ENCODE data around the gene PARD6G. TPM values are rescaled to one million over a fixed set of nuclear protein-coding genes. Genes with fewer than 3 reads are reported as not detected.

PARD6G gene
- total and polyA plus RNA-seq, 5 experiments from 2014 or later = 0.13 to 0.34 (median 0.21) TPM; not detected in 1

DNA sequence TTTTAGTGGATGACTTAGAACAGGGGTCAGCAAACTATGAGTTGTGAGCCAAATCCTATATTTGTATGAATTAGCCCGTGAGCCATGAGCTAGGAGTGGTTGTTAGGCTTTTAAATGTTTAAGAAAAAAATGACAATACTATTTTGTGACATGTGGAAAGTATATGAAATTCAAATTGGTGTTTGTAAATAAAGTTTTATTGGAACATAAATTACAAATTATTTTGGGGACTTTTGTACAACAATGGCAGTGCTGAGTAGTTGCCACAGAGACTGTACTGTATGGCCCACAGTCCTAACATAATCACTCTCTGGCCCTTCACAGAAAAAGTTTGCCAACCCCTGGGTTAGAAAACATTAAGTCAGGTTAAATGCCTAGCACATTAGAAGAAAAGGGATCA, 112.2 kb downstream of the PARD6G start:
- Mint-ChIP-seq H3K9me3 (no peaks in the 10 kb centered on the region), H3K4me3 (no peak overlapping the region), H3K4me1 (peaks cover 16 to 36% (median 24%) of the 10 kb centered on the region in 4 donors), H3K36me3 (peaks cover 14 to 84% (median 49%) of the 10 kb centered on the region in 3 donors), H3K27ac (peak overlapping the region in 1 of 10 donors; percentile 2), H3K27me3 (no peaks in the 10 kb centered on the region)
- ATAC-seq (no peak), DNase-seq (no peak)
- POLR2A ChIA-PET = no interaction called here

DNA sequence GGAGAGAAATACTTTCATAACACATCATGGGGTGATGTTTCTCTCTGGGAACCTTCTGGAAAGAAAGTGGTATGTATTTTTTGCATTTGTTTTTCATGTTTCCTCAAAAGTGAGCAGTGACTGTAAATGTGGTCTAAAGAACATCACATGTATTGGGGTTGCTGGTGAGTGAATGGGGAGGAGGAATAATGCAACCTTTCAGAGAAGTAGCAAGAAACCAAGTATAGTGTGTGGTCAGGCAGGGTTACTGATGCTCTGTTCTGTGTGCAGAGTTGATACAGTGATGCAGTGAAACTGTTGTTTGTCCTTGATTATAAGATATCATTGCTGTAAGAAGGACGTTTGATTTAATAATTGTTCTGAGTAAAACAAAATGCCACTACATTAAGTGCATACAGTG, 114.2 kb downstream of the PARD6G start:
- ATAC-seq (no peak), DNase-seq (no peak)
- Mint-ChIP-seq H3K9me3 (no peaks in the 10 kb centered on the region), H3K27ac (peak overlapping the region in 6 of 10 donors; percentile 22 to 76 (median 30)), H3K27me3 (no peaks in the 10 kb centered on the region), H3K36me3 (peaks cover 14 to 66% (median 44%) of the 10 kb centered on the region in 3 donors), H3K4me3 (no peak overlapping the region), H3K4me1 (peaks cover 22 to 48% (median 35%) of the 10 kb centered on the region in 4 donors)
- POLR2A ChIA-PET = no interaction called here

DNA sequence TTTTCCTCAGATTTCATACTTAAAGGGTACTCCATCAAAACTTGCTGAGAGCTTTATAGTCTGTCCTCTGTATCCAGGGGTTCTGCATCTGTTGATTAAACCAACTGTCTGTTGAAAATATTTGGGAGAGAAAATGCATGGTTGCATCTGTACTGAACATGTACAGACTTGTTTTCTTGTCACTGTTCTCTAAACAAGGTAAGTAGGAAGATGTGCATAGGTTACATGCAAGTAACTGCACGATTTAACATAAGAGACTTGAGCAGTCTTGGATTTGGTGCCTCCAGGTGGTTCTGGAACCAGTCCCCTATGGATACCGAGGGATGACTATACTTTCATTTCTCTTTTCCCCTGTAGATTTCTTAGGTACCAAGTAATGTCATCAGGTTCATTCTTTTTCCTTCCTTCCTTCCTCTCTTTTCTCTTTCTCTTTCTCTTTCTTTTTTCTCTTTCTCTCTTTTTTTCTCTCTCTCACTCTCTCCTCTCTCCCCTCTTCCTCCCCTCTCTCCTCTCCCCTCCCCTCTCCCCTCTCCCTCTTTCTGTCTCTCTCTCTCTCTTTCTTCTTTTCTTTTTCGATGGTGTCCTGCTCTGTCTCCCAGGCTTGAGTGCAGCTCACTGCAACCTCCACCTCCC, 115.0 kb downstream of the PARD6G start:
- H3K36me3 Mint-ChIP-seq = peaks cover 14 to 58% (median 37%) of the 10 kb centered on the region in 3 donors
- DNase-seq = no peak
- no peak for ATAC-seq
- peaks cover 27 to 56% (median 44%) of the 10 kb centered on the region in 4 donors for H3K4me1 Mint-ChIP-seq
- POLR2A ChIA-PET = no interaction called here
- H3K27me3 Mint-ChIP-seq = no peaks in the 10 kb centered on the region
- H3K9me3 Mint-ChIP-seq = peaks cover 0 to 4% (median 0%) of the 10 kb centered on the region in 9 donors
- H3K27ac Mint-ChIP-seq = peak overlapping the region in 8 of 10 donors; percentile 4 to 79 (median 58)
- peak overlapping the region in 1 of 10 donors; percentile 19 for H3K4me3 Mint-ChIP-seq

GRCh38 chr18:80130555-80130954, 116.8 kb downstream of the PARD6G start:
- Mint-ChIP-seq H3K27me3 (no peaks in the 10 kb centered on the region), H3K4me3 (peak overlapping the region in 7 of 10 donors; percentile 18 to 72 (median 56)), H3K4me1 (peaks cover 32 to 73% (median 58%) of the 10 kb centered on the region in 4 donors), H3K36me3 (peaks cover 10 to 41% (median 27%) of the 10 kb centered on the region in 3 donors), H3K27ac (peak overlapping the region in 9 of 10 donors; percentile 84 to 95 (median 91)), H3K9me3 (peaks cover 0 to 6% (median 0%) of the 10 kb centered on the region in 9 donors)
- ATAC-seq (peak; percentile 65 to 72), DNase-seq (peak in 2 of 10 donors; percentile 36 to 48)
- POLR2A ChIA-PET = no interaction called here

GRCh38 chr18:80129672-80130367, 117.5 kb downstream of the PARD6G start:
- Mint-ChIP-seq H3K27ac (peak overlapping the region in 9 of 10 donors; percentile 11 to 95 (median 88)), H3K27me3 (no peaks in the 10 kb centered on the region), H3K9me3 (peaks cover 0 to 6% (median 0%) of the 10 kb centered on the region in 9 donors), H3K4me1 (peaks cover 32 to 73% (median 58%) of the 10 kb centered on the region in 4 donors), H3K4me3 (peak overlapping the region in 4 of 10 donors; percentile 8 to 40 (median 29)), H3K36me3 (peaks cover 9 to 33% (median 22%) of the 10 kb centered on the region in 3 donors)
- no peak for ATAC-seq
- DNase-seq = no peak
- POLR2A ChIA-PET = no interaction called here

DNA sequence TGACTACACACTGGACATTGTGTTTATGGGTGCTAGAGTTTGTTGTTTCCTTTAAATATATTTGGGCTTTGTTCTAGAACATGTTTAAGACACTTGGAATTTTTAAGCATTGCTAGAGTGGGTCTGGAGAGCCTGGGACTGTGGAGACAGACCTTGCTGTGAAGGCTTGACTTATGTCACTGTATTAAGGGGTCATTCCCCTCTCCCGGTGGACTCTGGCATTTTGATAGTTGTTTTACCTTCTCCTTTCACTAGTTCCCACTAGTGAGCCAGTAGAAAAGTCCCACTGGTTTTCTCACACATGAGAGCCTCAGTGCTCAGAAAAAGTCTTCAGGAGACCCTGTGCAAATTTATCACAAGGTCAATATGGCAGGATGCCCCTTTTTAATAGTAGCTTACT, 119.7 kb downstream of the PARD6G start:
- Mint-ChIP-seq H3K4me1 (peaks cover 29 to 65% (median 59%) of the 10 kb centered on the region in 4 donors), H3K27ac (peak overlapping the region in 6 of 10 donors; percentile 6 to 91 (median 48)), H3K4me3 (peak overlapping the region in 6 of 10 donors; percentile 0 to 75 (median 54)), H3K36me3 (peaks cover 4 to 22% (median 16%) of the 10 kb centered on the region in 3 donors), H3K9me3 (peaks cover 0 to 6% (median 0%) of the 10 kb centered on the region in 9 donors), H3K27me3 (no peaks in the 10 kb centered on the region)
- ATAC-seq (no peak), DNase-seq (no peak)
- POLR2A ChIA-PET = no interaction called here

- peaks cover 22 to 62% (median 54%) of the 10 kb centered on the region in 4 donors for H3K4me1 Mint-ChIP-seq
- H3K27me3 Mint-ChIP-seq = no peaks in the 10 kb centered on the region
- peaks cover 0 to 23% (median 16%) of the 10 kb centered on the region in 3 donors for H3K36me3 Mint-ChIP-seq
- DNase-seq = peak in 7 of 10 donors; percentile 42 to 74 (median 53)
- ATAC-seq = peak; percentile 80 to 91
- H3K27ac Mint-ChIP-seq = peak overlapping the region; percentile 52 to 96 (median 90)
- POLR2A ChIA-PET = no interaction called here
- peaks cover 0 to 6% (median 0%) of the 10 kb centered on the region in 9 donors for H3K9me3 Mint-ChIP-seq
- peak overlapping the region; percentile 53 to 83 (median 68) for H3K4me3 Mint-ChIP-seq
These were observed 120.5 kb downstream of the PARD6G start for GRCh38 chr18:80126797-80127196.

DNA sequence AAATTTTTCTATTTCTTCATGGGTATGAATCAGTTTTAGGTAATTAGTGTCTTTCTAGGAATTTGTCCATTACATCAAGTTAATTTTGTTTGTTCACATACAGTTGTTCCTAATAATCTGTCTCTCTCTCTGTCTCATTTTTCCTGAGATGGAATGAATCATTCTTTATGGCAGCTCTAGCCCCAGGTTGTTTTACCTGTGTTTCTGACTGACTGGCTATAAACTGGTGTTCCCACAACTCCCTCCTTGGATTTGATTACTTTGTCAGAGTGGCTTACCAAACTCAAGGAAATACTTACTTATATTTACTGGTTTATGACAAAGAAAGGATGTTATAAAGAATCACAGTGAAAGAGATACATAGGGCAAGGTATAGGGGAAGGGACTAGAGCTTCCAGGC, 123.2 kb downstream of the PARD6G start:
- POLR2A ChIA-PET = no interaction called here
- ATAC-seq (no peak), DNase-seq (no peak)
- peaks cover 0 to 40% (median 26%) of the 10 kb centered on the region in 3 donors for H3K36me3 Mint-ChIP-seq
- H3K4me3 Mint-ChIP-seq = no peak overlapping the region
- peaks cover 15 to 43% (median 36%) of the 10 kb centered on the region in 4 donors for H3K4me1 Mint-ChIP-seq
- H3K27ac Mint-ChIP-seq = no peak overlapping the region
- H3K27me3 Mint-ChIP-seq = no peaks in the 10 kb centered on the region
- H3K9me3 Mint-ChIP-seq = peaks cover 0 to 6% (median 0%) of the 10 kb centered on the region in 9 donors

- no peaks in the 10 kb centered on the region for H3K27me3 Mint-ChIP-seq
- no peak overlapping the region for H3K4me3 Mint-ChIP-seq
- peaks cover 0 to 63% (median 42%) of the 10 kb centered on the region in 3 donors for H3K36me3 Mint-ChIP-seq
- DNase-seq (no peak), ATAC-seq (no peak)
- peak overlapping the region in 4 of 10 donors; percentile 4 to 54 (median 49) for H3K27ac Mint-ChIP-seq
- peaks cover 11 to 37% (median 16%) of the 10 kb centered on the region in 4 donors for H3K4me1 Mint-ChIP-seq
- POLR2A ChIA-PET = no interaction called here
- no peaks in the 10 kb centered on the region for H3K9me3 Mint-ChIP-seq
These were observed 126.4 kb downstream of the PARD6G start for GRCh38 chr18:80120932-80121331.

DNA sequence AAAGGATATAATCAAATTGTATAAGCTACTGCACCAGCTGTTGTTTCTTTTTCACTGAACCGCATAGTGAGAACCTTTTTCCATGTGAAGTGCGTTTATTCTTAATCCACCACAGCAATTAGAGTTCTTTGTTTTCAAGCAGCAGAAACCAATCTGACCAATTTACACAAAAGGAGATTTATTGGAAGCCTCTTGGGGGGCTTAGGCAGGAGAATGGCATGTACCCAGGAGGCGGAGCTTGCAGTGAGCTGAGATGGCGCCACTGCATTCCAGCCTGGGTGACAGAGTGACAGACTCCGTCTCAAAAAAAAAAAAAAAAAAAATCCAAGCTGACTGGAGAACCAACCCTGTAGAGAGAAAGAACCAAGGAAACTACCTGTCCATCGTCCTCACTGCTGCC, 128.2 kb downstream of the PARD6G start:
- DNase-seq (no peak), ATAC-seq (no peak)
- no peaks in the 10 kb centered on the region for H3K27me3 Mint-ChIP-seq
- peaks cover 0 to 61% (median 37%) of the 10 kb centered on the region in 3 donors for H3K36me3 Mint-ChIP-seq
- no peak overlapping the region for H3K4me3 Mint-ChIP-seq
- no peak overlapping the region for H3K27ac Mint-ChIP-seq
- H3K4me1 Mint-ChIP-seq = peaks cover 17 to 48% (median 27%) of the 10 kb centered on the region in 4 donors
- POLR2A ChIA-PET = no interaction called here
- H3K9me3 Mint-ChIP-seq = no peaks in the 10 kb centered on the region

DNA sequence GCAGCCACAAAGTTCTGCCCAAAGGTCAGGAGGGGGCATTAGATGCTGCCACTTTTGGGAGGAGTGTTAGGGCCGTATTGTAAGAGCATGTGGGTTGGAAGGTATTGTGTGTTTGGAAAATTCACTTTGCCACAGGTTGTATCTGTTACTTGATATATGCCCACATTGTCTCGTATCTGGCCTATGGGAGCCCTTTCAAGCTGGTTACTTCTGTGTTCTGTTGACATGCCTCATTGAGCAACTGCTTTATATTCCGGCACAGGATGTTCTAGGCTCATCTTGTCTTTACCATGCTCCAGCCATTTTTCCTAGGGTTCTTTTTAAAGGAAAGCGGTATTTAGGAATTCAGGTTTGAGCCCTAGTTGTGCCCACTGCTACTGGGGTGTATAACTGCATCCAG, 132.3 kb downstream of the PARD6G start:
- H3K36me3 Mint-ChIP-seq = peaks cover 0 to 33% (median 21%) of the 10 kb centered on the region in 3 donors
- H3K4me1 Mint-ChIP-seq = peaks cover 26 to 60% (median 41%) of the 10 kb centered on the region in 4 donors

GRCh38 chr18:80112624-80113248, 134.6 kb downstream of the PARD6G start:
- Mint-ChIP-seq H3K4me3 (peak overlapping the region in 1 of 10 donors; percentile 54), H3K4me1 (peaks cover 26 to 67% (median 49%) of the 10 kb centered on the region in 4 donors), H3K9me3 (no peaks in the 10 kb centered on the region), H3K27ac (peak overlapping the region in 2 of 10 donors; percentile 46 to 58), H3K36me3 (peaks cover 0 to 11% (median 8%) of the 10 kb centered on the region in 3 donors), H3K27me3 (no peaks in the 10 kb centered on the region)
- ATAC-seq (no peak), DNase-seq (no peak)
- POLR2A ChIA-PET = no interaction called here

More for the DNA sequence above, 132.3 kb downstream of the PARD6G start:
- ATAC-seq (no peak), DNase-seq (no peak)
- POLR2A ChIA-PET = no interaction called here
- no peak overlapping the region for H3K4me3 Mint-ChIP-seq
- peak overlapping the region in 2 of 10 donors; percentile 0 to 34 for H3K27ac Mint-ChIP-seq
- H3K9me3 Mint-ChIP-seq = no peaks in the 10 kb centered on the region
- no peaks in the 10 kb centered on the region for H3K27me3 Mint-ChIP-seq
